ENCODE measurements around the gene SCCPDH.
"Not testable (repeated sequence)": the region's sequence is repeated elsewhere in the genome, so short reads cannot be mapped to it uniquely, and the experiment has no call there.

The SCCPDH gene

GRCh38 chr1:246681900-246682895, 42.0 kb upstream of the SCCPDH start:
- no peak for DNase-seq (ENCODE audit: low read depth)
- no peak for TF ChIP-seq CTCF (conservative IDR thresholded peaks at IDR 0.05; ENCODE audit: low read depth, low read length)
- no peak overlapping the region for H3K4me3 ChIP-seq (ENCODE audit: low read length)

- DNase-seq (ENCODE audit: low read depth), result no peak
- no peak for TF ChIP-seq CTCF (conservative IDR thresholded peaks at IDR 0.05; ENCODE audit: low read depth, low read length)
- no peak overlapping the region for H3K4me3 ChIP-seq (ENCODE audit: low read length)
Measured at GRCh38 chr1:246683521-246683920, 40.7 kb upstream of the SCCPDH start.

GRCh38 chr1:246687002-246687401, 37.2 kb upstream of the SCCPDH start:
- peak; percentile 12 for TF ChIP-seq CTCF (conservative IDR thresholded peaks at IDR 0.05; ENCODE audit: low read depth, low read length)

DNA sequence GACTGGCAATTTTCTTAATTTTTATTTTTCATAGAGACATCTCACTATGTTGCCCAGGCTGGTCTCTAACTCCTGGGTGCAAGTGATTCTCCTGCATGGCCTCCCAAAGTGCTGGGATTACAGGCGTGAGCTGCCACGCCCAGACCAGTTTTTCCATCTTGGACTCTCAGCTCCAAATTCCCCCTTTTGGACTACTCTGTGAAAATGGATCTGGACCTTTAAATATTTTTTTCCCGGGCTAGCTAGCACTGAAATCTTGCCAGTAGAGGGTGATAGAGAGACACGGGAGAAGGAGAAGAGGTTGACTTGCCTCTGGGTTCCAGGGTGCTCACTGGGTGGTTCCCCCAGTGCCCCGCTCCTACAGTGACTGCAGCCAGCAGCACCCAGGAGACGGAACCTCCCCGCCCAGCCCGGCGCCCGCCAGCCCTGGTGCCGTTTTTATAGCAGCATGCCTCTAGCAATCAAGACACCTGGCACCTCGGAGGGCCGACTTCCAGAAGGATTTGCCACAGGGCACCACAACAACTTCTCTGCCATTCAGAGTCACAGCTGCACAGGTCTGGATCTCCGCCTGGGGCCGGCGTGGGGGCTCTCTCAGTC, 34.7 kb upstream of the SCCPDH start:
- peak; percentile 95 for TF ChIP-seq CTCF (conservative IDR thresholded peaks at IDR 0.05; ENCODE audit: low read depth, low read length)
- peak; percentile 35 for DNase-seq (ENCODE audit: low read depth)
- peak overlapping the region; percentile 35 for H3K4me3 ChIP-seq (ENCODE audit: low read length)

More at GRCh38 chr1:246687002-246687401, 37.2 kb upstream of the SCCPDH start:
- DNase-seq (ENCODE audit: low read depth), result no peak
- H3K4me3 ChIP-seq (ENCODE audit: low read length), result no peak overlapping the region

DNA sequence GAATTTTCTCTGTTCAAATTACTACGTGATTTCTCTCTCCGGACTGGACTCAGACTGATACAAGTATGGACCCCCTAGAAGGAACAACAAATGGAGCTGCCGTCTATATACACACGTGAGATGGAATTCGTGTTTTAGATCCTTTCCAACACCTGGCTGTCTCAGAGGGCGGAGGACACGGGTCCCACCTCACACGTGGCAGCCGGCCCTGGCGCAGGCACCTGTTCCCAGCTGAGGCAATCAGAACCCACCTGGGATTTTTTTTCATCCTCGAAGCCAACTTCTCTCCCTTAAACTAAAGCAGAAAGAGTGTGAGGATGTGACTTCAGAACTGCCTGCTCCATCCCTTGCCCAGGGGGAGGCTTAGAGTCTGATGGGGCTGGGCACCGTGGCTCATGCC, 34.1 kb upstream of the SCCPDH start:
- H3K4me3 ChIP-seq (ENCODE audit: low read length), result no peak overlapping the region
- no peak for TF ChIP-seq CTCF (conservative IDR thresholded peaks at IDR 0.05; ENCODE audit: low read depth, low read length)
- DNase-seq (ENCODE audit: low read depth), result no peak

GRCh38 chr1:246691622-246692495, 32.4 kb upstream of the SCCPDH start:
- no peak for TF ChIP-seq CTCF (conservative IDR thresholded peaks at IDR 0.05; ENCODE audit: low read depth, low read length)
- no peak overlapping the region for H3K4me3 ChIP-seq (ENCODE audit: low read length)
- DNase-seq (ENCODE audit: low read depth), result no peak

DNA sequence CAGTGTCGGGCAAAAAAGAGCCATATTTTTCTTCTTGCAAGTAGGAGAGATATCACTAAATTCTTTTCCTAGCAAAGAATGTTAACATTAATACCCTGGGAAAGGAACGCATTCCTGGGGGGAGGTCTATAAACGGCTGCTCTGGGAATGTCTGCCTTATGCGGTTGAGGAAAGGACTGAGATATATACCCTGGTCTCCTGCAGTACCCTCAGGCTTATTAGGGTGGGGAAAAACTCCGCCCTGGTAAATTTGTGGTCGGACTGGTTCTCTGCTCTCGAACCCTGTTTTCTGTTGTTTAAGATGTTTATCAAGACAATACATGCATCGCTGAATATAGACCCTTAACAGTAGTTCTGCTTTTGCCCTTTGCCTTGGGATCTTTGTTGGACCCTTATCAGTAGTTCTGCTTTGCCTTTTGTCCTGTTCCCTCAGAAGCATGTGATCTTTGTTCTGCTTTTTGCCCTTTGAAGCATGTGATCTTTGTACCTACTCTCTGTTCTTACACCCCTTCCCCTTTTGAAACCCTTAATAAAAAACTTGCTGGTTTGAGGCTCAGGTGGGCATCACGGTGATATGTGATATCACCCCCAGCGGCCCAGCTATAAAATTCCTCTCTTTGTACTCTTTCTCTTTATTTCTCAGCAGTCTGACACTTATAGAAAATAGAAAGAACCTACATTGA, 29.9 kb upstream of the SCCPDH start:
- H3K4me3 ChIP-seq (ENCODE audit: low read length); DNase-seq (ENCODE audit: low read depth): not testable (repeated sequence)

Measured in retinal pigment epithelial cell (primary cell).